Activated CD4-positive, alpha-beta T cell treated with anti-CD3 and anti-CD28 coated beads for 1 hour (primary cell): ENCODE data around the gene RNF103.
A peak's percentile ranks its signal among the peaks of the same experiment; 100 is the strongest.
"Not testable (repeated sequence)": the region's sequence is repeated elsewhere in the genome, so short reads cannot be mapped to it uniquely, and the experiment has no call there.

Experiments
- DNase-seq: peaks from one replicate; pipeline ENCODE4 v3.0.0-alpha.2; 2020

Gene RNF103

GRCh38 chr2:86623494-86624266 is at the start of gene RNF103:
Gene RNF103 (minus strand): TSS chr2:86623865. CDS start chr2:86622886, 979 bp downstream.
- peak; percentile 85 for DNase-seq

GRCh38 chr2:86673011-86673410 is 49.3 kb upstream of the RNF103 start:
- DNase-seq, result no peak

- no peak for DNase-seq
These were observed 48.4 kb upstream of the RNF103 start for GRCh38 chr2:86672027-86672545.

GRCh38 chr2:86671337-86671981 is 47.8 kb upstream of the RNF103 start:
- DNase-seq, result no peak

GRCh38 chr2:86669323-86669722 is 45.7 kb upstream of the RNF103 start:
- not testable (repeated sequence) for DNase-seq

- DNase-seq, result no peak
These were observed 37.7 kb upstream of the RNF103 start for GRCh38 chr2:86661333-86661732.

- DNase-seq, result no peak
These were observed 26.5 kb upstream of the RNF103 start for GRCh38 chr2:86650188-86650587.

- DNase-seq, result no peak
These were observed 25.7 kb upstream of the RNF103 start for GRCh38 chr2:86649119-86649947.

- DNase-seq, result no peak
These were observed 25.0 kb upstream of the RNF103 start for GRCh38 chr2:86648681-86649080.

- DNase-seq, result no peak
These were observed 23.2 kb upstream of the RNF103 start for GRCh38 chr2:86646865-86647264.

GRCh38 chr2:86646329-86646728 is 22.7 kb upstream of the RNF103 start:
- DNase-seq, result no peak

- DNase-seq, result no peak
These were observed 22.1 kb upstream of the RNF103 start for GRCh38 chr2:86645752-86646151.

- DNase-seq, result no peak
These were observed 15.0 kb upstream of the RNF103 start for GRCh38 chr2:86638712-86639111.

GRCh38 chr2:86636842-86637241 is 13.2 kb upstream of the RNF103 start:
- no peak for DNase-seq

GRCh38 chr2:86634352-86634751 is 10.7 kb upstream of the RNF103 start:
- no peak for DNase-seq

GRCh38 chr2:86633155-86633651 is 9.5 kb upstream of the RNF103 start:
- no peak for DNase-seq

GRCh38 chr2:86632672-86633071 is 9.0 kb upstream of the RNF103 start:
- no peak for DNase-seq

GRCh38 chr2:86631846-86632485 is 8.3 kb upstream of the RNF103 start:
- no peak for DNase-seq

GRCh38 chr2:86628091-86628522 is 4.4 kb upstream of the RNF103 start:
- DNase-seq, result no peak

- no peak for DNase-seq
These were observed 3.9 kb upstream of the RNF103 start for GRCh38 chr2:86627550-86627949.

- no peak for DNase-seq
These were observed 1.4 kb upstream of the RNF103 start for GRCh38 chr2:86625096-86625495.

- no peak for DNase-seq
These were observed 542 bp upstream of the RNF103 start for GRCh38 chr2:86624267-86624547.

GRCh38 chr2:86623043-86623493 is 597 bp downstream of the RNF103 start:
- DNase-seq, result no peak
